ENCODE results near the gene PROM1.

PROM1 gene

DNA sequence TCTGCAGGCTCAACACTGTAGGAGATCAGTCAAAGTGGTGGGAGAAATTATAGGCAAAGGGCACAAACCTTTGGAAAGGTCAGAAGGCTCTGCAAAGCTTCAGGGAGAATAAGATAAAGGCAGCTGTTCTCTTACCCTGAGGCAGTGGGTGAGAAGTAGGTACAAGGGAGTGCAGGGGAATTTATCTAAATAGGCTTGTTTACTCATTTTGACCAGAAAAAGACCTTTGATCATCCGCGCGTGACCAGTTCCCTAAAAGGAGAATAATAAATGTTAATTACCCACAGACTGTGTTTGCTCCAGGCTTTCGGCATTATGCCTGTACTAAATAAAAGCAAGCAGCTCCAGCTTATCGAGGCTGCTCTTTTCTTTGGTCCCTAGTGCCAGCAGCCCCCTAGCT, 130.2 kb downstream of the PROM1 start:
- no peak for DNase-seq (ENCODE audit: extremely low read depth in 1 of 2, low read depth in 1 of 2)

DNA sequence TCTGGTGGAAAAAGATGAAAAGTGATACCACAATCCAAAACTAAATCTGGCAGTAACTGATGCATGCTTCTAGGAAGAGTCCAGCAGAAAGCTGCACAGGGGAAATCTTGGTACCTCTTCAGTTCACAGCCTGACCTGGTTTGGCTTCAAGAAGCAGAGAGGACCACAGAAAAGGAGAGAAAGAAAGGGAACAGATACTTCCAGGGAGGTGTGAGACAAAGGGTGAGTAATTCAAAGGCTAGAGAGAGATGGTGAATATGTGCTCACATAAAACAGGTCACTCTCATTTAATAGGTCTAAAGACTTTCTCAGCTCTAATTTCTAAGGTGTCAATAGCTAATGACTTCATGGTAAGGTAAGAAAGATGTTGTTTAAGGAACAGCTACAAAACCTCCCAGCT, 132.0 kb downstream of the PROM1 start:
- no peak for DNase-seq (ENCODE audit: extremely low read depth in 1 of 2, low read depth in 1 of 2)

DNA sequence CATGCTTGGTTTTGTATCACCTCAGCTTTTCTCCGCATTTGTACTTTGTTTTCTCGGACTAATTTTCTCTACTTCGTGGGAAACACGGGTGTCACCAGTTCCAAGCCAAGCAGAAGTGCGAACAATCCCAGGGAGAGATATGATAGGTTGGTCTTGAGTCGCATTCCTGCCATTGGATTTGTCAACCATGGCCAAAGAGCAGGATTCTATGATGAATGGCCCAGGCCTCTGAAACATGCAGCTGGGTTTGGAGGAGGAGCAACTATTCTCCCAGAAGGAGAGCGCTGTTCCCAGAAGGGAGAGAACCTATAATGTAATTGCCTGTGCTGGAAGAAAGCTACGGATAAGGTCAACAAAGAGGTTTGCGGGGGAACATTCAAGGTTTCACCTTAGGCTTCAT, 135.0 kb downstream of the PROM1 start:
- no peak for DNase-seq (ENCODE audit: extremely low read depth in 1 of 2, low read depth in 1 of 2)

GRCh38 chr4:15947684-15948083, 136.1 kb downstream of the PROM1 start:
- no peak for DNase-seq (ENCODE audit: extremely low read depth in 1 of 2, low read depth in 1 of 2)

GRCh38 chr4:15945516-15945915, 138.3 kb downstream of the PROM1 start:
- DNase-seq (ENCODE audit: extremely low read depth in 1 of 2, low read depth in 1 of 2), result no peak

DNA sequence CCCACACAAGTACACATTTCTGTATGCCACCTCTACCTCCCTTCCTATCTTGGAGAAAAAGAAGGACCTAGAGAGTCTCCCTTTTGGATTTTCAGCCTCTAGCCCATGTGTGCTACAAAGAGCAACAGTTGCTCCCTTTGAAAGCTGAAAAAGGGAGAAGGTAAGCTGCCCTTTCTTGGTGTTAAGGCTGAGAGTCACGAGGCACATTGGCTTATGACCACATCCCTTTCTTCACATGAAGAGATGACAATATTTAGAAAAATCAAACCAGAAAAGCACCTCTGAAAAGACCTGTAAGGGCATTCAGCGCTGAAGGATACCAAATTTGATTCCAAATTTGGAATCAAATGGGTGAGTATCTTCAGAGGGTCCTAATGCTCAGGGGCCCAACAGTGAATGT, 138.9 kb downstream of the PROM1 start:
- no peak for DNase-seq (ENCODE audit: extremely low read depth in 1 of 2, low read depth in 1 of 2)

GRCh38 chr4:15942283-15942682, 141.5 kb downstream of the PROM1 start:
- DNase-seq (ENCODE audit: extremely low read depth in 1 of 2, low read depth in 1 of 2), result no peak

GRCh38 chr4:15938640-15939039, 145.2 kb downstream of the PROM1 start, which contains the start of gene FGFBP1:
FGFBP1 (minus strand) TSS chr4:15938740; CDS start chr4:15936632, 2,108 bp downstream.
- DNase-seq (ENCODE audit: extremely low read depth in 1 of 2, low read depth in 1 of 2), result no peak

- no peak for DNase-seq (ENCODE audit: extremely low read depth in 1 of 2, low read depth in 1 of 2)
Measured at GRCh38 chr4:15938182-15938581, 145.6 kb downstream of the PROM1 start.

DNA sequence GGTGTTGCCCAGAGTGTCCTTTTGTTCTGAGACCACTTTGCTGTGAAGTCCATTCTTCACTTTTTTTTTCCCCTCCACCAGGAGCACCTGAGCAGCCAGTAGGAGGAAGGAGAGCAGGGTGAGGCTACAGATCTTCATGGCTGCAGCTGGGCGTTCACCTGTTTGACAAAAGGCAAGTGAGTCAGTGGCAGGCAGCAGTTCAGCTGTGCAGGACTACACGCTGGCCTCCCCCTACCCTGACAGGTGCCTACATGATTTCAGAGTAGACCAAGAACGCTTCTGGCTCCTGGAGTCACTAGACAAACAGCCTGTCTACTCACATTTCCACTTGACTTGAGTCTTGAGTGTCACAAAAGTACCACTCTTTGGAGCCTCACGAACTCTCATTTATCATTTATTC, 147.3 kb downstream of the PROM1 start:
- no peak for DNase-seq (ENCODE audit: extremely low read depth in 1 of 2, low read depth in 1 of 2)

GRCh38 chr4:15935504-15936402, 148.1 kb downstream of the PROM1 start:
- DNase-seq (ENCODE audit: extremely low read depth in 1 of 2, low read depth in 1 of 2), result no peak

DNA sequence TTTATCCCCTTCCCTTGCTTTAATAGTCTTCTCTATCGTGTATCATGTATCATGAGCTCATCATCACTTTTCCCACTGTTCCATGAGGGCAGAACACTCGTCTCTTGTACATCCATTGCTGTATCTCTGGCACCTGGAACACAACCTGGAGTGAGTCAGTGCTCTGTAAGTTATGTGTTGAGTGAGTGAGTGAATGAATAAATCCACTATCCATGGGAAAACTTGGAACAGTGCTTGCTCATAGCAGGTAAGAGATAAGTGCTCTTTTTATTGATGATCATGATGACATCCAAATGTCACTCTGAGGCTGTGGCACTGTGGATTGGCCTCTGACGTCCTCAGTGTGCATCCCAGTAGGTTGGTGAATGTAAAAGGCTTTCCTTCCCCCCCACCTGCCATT, 149.6 kb downstream of the PROM1 start:
- no peak for DNase-seq (ENCODE audit: extremely low read depth in 1 of 2, low read depth in 1 of 2)

GRCh38 chr4:15931451-15932210, 152.2 kb downstream of the PROM1 start:
- no peak for DNase-seq (ENCODE audit: extremely low read depth in 1 of 2, low read depth in 1 of 2)

GRCh38 chr4:15930314-15930713, 153.5 kb downstream of the PROM1 start:
- DNase-seq (ENCODE audit: extremely low read depth in 1 of 2, low read depth in 1 of 2), result no peak

GRCh38 chr4:15929540-15929939, 154.3 kb downstream of the PROM1 start:
- no peak for DNase-seq (ENCODE audit: extremely low read depth in 1 of 2, low read depth in 1 of 2)

- no peak for DNase-seq (ENCODE audit: extremely low read depth in 1 of 2, low read depth in 1 of 2)
Measured at GRCh38 chr4:15928883-15929282, 154.9 kb downstream of the PROM1 start.

DNA sequence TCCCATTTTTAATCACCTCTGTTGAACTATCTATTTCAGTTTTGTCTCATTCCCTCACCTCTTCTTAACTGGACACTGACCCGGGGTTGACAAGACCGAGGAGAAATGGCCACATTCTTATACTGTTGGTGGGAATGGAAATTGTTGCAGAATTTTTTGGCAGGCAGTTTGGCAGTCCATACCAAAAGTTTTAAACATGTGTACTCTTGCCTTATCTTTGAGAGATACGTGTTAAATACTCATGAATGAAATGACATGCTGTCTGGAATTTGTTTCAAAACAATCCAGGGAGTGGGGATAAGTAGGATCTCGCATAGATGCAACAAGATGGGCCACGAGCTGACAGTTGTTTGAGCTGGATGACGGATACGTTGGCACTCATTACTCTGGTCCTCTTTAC, 157.3 kb downstream of the PROM1 start:
- DNase-seq (ENCODE audit: extremely low read depth in 1 of 2, low read depth in 1 of 2), result no peak

- DNase-seq (ENCODE audit: extremely low read depth in 1 of 2, low read depth in 1 of 2), result no peak
Measured at GRCh38 chr4:15925830-15926229, 158.0 kb downstream of the PROM1 start.

DNA sequence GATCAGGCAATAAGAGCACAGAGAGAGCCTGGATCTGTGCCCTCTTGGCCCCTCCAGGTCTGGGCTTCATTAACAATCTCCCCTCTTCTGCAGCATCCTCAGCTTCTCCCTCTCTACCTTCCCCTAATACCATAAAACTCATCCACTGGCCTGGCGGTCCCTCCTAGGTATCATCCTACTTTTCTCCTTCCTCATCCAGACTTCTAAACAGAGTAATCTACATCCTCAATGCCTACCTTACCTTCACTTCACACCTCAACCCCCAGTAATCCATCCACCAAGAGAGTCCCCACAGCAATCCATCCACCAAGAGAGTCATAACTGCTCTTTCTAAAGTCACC, 162.3 kb downstream of the PROM1 start:
- DNase-seq (ENCODE audit: extremely low read depth in 1 of 2, low read depth in 1 of 2), result no peak

GRCh38 chr4:15920723-15921591, 162.9 kb downstream of the PROM1 start:
- no peak for DNase-seq (ENCODE audit: extremely low read depth in 1 of 2, low read depth in 1 of 2)

- DNase-seq (ENCODE audit: extremely low read depth in 1 of 2, low read depth in 1 of 2), result no peak
Measured at GRCh38 chr4:15918484-15919129, 165.2 kb downstream of the PROM1 start.
